Measurements from ENCODE around the gene DTNB. TPM values are rescaled to one million over a fixed set of nuclear protein-coding genes. Genes with fewer than 3 reads are reported as not detected.

DTNB gene
- total RNA-seq, 1 experiment from 2014 or later = 51.9 TPM

- no peaks in the 10 kb centered on the region for H3K27me3 ChIP-seq (ENCODE audit: insufficient read depth, low read depth)
- BruUV-seq (replicated peaks) = no TSS peak
- intact Hi-C loops (cut with micrococcal nuclease; ENCODE audit: unreplicated experiment) = no loop called here
- peaks cover 4% of the 10 kb centered on the region; the same call in 1 of the 2 replicates for H3K4me1 ChIP-seq (replicated peaks; ENCODE audit: insufficient read depth)
- CTCF ChIA-PET = no interaction called here
- no peaks in the 10 kb centered on the region for H3K36me3 ChIP-seq (ENCODE audit: low read depth)
- H3K79me2 ChIP-seq (ENCODE audit: low read depth) = no peaks in the 10 kb centered on the region
- no peak overlapping the region for H3K27ac ChIP-seq
- peak overlapping the region; percentile 54; the same call in 1 of the 2 replicates for H3K4me2 ChIP-seq
- no peak overlapping the region for H2AFZ ChIP-seq
- no peaks in the 10 kb centered on the region for H3K9me3 ChIP-seq (ENCODE audit: insufficient read depth, low read depth)
- no peak for DNase-seq
- no peak for TF ChIP-seq CTCF (conservative IDR thresholded peaks at IDR 0.05)
- no peak for TF ChIP-seq EZH2 (IDR thresholded peaks at IDR 0.05; ENCODE audit: low read depth)
- peak overlapping the region; percentile 38; the same call in 1 of the 2 replicates for H3K4me3 ChIP-seq
- H4K20me1 ChIP-seq (ENCODE audit: insufficient read depth) = no peaks in the 10 kb centered on the region; the same call in 1 of the 2 replicates
- H3F3A ChIP-seq (ENCODE audit: insufficient read depth, low read depth) = peaks cover 9% of the 10 kb centered on the region; the same call in 1 of the 2 replicates
- POLR2A ChIA-PET (ENCODE audit: unreplicated experiment) = no interaction called here
- H3K9me2 ChIP-seq (ENCODE audit: insufficient read depth) = no peaks in the 10 kb centered on the region
Observed at GRCh38 chr2:25340181-25340921, 333.0 kb downstream of the DTNB start.

- Histone ChIP-seq H3K4me3 (no peak overlapping the region), H3K9me2 (ENCODE audit: insufficient read depth) (no peaks in the 10 kb centered on the region), H3K9me3 (ENCODE audit: insufficient read depth, low read depth) (no peaks in the 10 kb centered on the region), H3K27ac (no peak overlapping the region), H3K36me3 (ENCODE audit: low read depth) (no peaks in the 10 kb centered on the region), H2AFZ (no peak overlapping the region), H3F3A (ENCODE audit: insufficient read depth, low read depth) (peaks cover 9% of the 10 kb centered on the region; the same call in 1 of the 2 replicates), H4K20me1 (ENCODE audit: insufficient read depth) (no peaks in the 10 kb centered on the region; the same call in 1 of the 2 replicates), H3K79me2 (ENCODE audit: low read depth) (no peaks in the 10 kb centered on the region), H3K4me1 (replicated peaks; ENCODE audit: insufficient read depth) (peaks cover 4% of the 10 kb centered on the region; the same call in 1 of the 2 replicates), H3K4me2 (no peak overlapping the region), H3K27me3 (ENCODE audit: insufficient read depth, low read depth) (no peaks in the 10 kb centered on the region)
- no TSS peak for BruUV-seq (replicated peaks)
- POLR2A ChIA-PET (ENCODE audit: unreplicated experiment) = no interaction called here
- CTCF ChIA-PET = no interaction called here
- intact Hi-C loops (cut with micrococcal nuclease; ENCODE audit: unreplicated experiment) = no loop called here
- peak in 1 of 2 experiments; percentile 8 for DNase-seq
- no peak for TF ChIP-seq CTCF (conservative IDR thresholded peaks at IDR 0.05)
- TF ChIP-seq EZH2 (IDR thresholded peaks at IDR 0.05; ENCODE audit: low read depth) = no peak
Observed at GRCh38 chr2:25339791-25340180, 333.6 kb downstream of the DTNB start.

- Histone ChIP-seq H3K4me2 (no peak overlapping the region), H3K79me2 (ENCODE audit: low read depth) (no peaks in the 10 kb centered on the region), H3K4me3 (no peak overlapping the region), H3K27ac (no peak overlapping the region), H3F3A (ENCODE audit: insufficient read depth, low read depth) (peaks cover 9% of the 10 kb centered on the region; the same call in 1 of the 2 replicates), H3K9me2 (ENCODE audit: insufficient read depth) (no peaks in the 10 kb centered on the region), H3K27me3 (ENCODE audit: insufficient read depth, low read depth) (no peaks in the 10 kb centered on the region), H4K20me1 (ENCODE audit: insufficient read depth) (no peaks in the 10 kb centered on the region; the same call in 1 of the 2 replicates), H3K9me3 (ENCODE audit: insufficient read depth, low read depth) (no peaks in the 10 kb centered on the region), H2AFZ (no peak overlapping the region), H3K36me3 (ENCODE audit: low read depth) (no peaks in the 10 kb centered on the region), H3K4me1 (replicated peaks; ENCODE audit: insufficient read depth) (peaks cover 4% of the 10 kb centered on the region; the same call in 1 of the 2 replicates)
- BruUV-seq (replicated peaks) = no TSS peak
- TF ChIP-seq EZH2 (IDR thresholded peaks at IDR 0.05; ENCODE audit: low read depth) (no peak), CTCF (conservative IDR thresholded peaks at IDR 0.05) (no peak)
- CTCF ChIA-PET = no interaction called here
- POLR2A ChIA-PET (ENCODE audit: unreplicated experiment) = no interaction called here
- intact Hi-C loops (cut with micrococcal nuclease; ENCODE audit: unreplicated experiment) = no loop called here
- no peak for DNase-seq
Observed at GRCh38 chr2:25339211-25339674, 334.1 kb downstream of the DTNB start.

Data from PC-9 (cell line).